ENCODE data around the gene CRADD.

CRADD gene

DNA sequence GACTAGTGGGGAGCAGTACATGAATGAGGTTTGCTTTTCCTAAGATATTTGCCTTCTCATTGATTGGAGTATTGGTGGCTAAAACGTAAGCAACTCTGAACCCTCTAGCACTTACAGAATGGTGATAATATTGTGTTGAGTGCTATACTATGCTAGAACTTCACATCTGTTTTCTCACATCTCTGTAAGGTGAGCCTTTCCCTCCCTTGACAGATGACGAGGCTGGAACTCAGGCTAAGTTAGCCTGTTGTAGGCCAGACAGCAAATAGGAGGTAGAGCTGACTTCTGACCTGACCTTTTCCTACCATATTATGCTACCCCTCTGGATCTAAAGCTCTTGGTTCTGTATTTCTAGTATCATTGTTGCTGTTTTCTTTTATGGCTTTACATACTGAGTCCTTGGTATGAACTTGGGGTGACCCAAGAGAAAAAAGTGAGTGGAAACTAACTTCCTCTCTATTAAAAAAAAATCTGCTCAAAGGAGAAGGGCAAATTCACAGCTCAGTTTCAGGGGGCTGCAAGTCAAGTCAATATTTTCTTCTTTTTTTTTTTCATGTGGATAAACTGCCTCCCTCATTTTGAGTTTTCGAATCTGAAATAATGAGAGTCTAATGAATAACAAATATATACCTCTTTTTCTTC is 85.9 kb downstream of the CRADD start:
- Histone ChIP-seq H3K36me3 (ENCODE audit: control insufficient read depth, insufficient read depth, low read length) (no peaks in the 10 kb centered on the region), H3K4me1 (ENCODE audit: control insufficient read depth, insufficient read depth, low read length, poor library complexity, severe bottlenecking) (peaks cover 5% of the 10 kb centered on the region)
- no peak for DNase-seq

DNA sequence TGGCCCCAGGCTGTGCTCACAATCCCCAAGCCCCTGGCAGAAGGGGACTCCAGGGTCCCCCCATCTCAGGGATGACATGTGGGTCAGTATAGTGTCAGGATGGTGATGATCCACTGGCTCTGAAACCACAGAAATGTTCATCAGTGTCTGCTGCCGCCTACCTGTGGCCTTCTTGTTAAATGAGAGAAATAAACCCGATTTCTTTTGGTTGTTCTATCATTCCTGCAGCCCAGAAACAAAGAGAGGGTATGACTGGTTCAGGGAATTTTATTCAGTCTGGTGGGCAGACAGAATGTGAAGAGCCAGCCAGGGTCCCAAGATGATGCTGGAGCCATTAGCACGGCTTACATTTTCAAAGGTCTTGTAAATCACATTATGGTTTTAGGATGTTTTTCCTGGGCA is 86.6 kb downstream of the CRADD start:
- Histone ChIP-seq H3K4me1 (ENCODE audit: control insufficient read depth, insufficient read depth, low read length, poor library complexity, severe bottlenecking) (peaks cover 5% of the 10 kb centered on the region), H3K36me3 (ENCODE audit: control insufficient read depth, insufficient read depth, low read length) (no peaks in the 10 kb centered on the region), H3K9me3 (ENCODE audit: control insufficient read depth, low read length) (no peaks in the 10 kb centered on the region), H3K27me3 (replicated peaks; ENCODE audit: control insufficient read depth, insufficient read depth, low read length, poor library complexity, severe bottlenecking) (no peaks in the 10 kb centered on the region), H3K4me3 (ENCODE audit: insufficient read depth, low read depth, low read length, poor library complexity, severe bottlenecking) (no peak overlapping the region), H3K27ac (ENCODE audit: insufficient read depth, low read length, poor library complexity, severe bottlenecking) (no peak overlapping the region)
- no peak for DNase-seq

More for the DNA sequence above, 85.9 kb downstream of the CRADD start:
- Histone ChIP-seq H3K27ac (ENCODE audit: insufficient read depth, low read length, poor library complexity, severe bottlenecking) (no peak overlapping the region), H3K4me3 (ENCODE audit: insufficient read depth, low read depth, low read length, poor library complexity, severe bottlenecking) (no peak overlapping the region), H3K9me3 (ENCODE audit: control insufficient read depth, low read length) (no peaks in the 10 kb centered on the region), H3K27me3 (replicated peaks; ENCODE audit: control insufficient read depth, insufficient read depth, low read length, poor library complexity, severe bottlenecking) (no peaks in the 10 kb centered on the region)

DNA sequence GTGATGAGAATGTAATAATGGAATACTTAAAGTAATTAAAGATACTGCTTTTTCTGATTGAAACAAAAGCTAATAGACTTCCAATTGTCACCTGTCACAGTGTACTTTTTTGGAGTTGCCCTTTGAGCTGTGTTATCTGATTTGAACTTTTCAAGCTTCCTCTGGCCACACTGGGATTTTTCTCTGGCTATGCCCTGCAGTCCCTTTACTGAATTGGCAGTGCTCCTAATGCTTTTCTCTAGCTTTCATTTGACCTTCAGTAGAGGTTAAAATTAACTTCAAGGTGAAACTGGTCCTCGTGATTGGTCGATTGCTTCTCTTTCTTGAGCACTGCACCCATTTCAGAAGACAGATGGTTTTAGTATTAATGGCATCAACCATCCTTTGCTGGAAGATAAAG is 89.2 kb downstream of the CRADD start:
- Histone ChIP-seq H3K27ac (ENCODE audit: insufficient read depth, low read length, poor library complexity, severe bottlenecking) (no peak overlapping the region), H3K9me3 (ENCODE audit: control insufficient read depth, low read length) (no peaks in the 10 kb centered on the region), H3K4me3 (ENCODE audit: insufficient read depth, low read depth, low read length, poor library complexity, severe bottlenecking) (no peak overlapping the region), H3K4me1 (ENCODE audit: control insufficient read depth, insufficient read depth, low read length, poor library complexity, severe bottlenecking) (peaks cover 5% of the 10 kb centered on the region), H3K27me3 (replicated peaks; ENCODE audit: control insufficient read depth, insufficient read depth, low read length, poor library complexity, severe bottlenecking) (no peaks in the 10 kb centered on the region), H3K36me3 (ENCODE audit: control insufficient read depth, insufficient read depth, low read length) (no peaks in the 10 kb centered on the region)
- no peak for DNase-seq

- H3K4me1 ChIP-seq (ENCODE audit: control insufficient read depth, insufficient read depth, low read length, poor library complexity, severe bottlenecking) = peaks cover 5% of the 10 kb centered on the region
- no peaks in the 10 kb centered on the region for H3K27me3 ChIP-seq (replicated peaks; ENCODE audit: control insufficient read depth, insufficient read depth, low read length, poor library complexity, severe bottlenecking)
- no peaks in the 10 kb centered on the region for H3K9me3 ChIP-seq (ENCODE audit: control insufficient read depth, low read length)
- H3K36me3 ChIP-seq (ENCODE audit: control insufficient read depth, insufficient read depth, low read length) = no peaks in the 10 kb centered on the region
- DNase-seq = no peak
- H3K4me3 ChIP-seq (ENCODE audit: insufficient read depth, low read depth, low read length, poor library complexity, severe bottlenecking) = no peak overlapping the region
- no peak overlapping the region for H3K27ac ChIP-seq (ENCODE audit: insufficient read depth, low read length, poor library complexity, severe bottlenecking)
Observed at GRCh38 chr12:93766796-93767523, 89.8 kb downstream of the CRADD start.

- Histone ChIP-seq H3K27ac (ENCODE audit: insufficient read depth, low read length, poor library complexity, severe bottlenecking) (no peak overlapping the region), H3K36me3 (ENCODE audit: control insufficient read depth, insufficient read depth, low read length) (no peaks in the 10 kb centered on the region), H3K27me3 (replicated peaks; ENCODE audit: control insufficient read depth, insufficient read depth, low read length, poor library complexity, severe bottlenecking) (no peaks in the 10 kb centered on the region), H3K4me1 (ENCODE audit: control insufficient read depth, insufficient read depth, low read length, poor library complexity, severe bottlenecking) (peaks cover 5% of the 10 kb centered on the region), H3K9me3 (ENCODE audit: control insufficient read depth, low read length) (no peaks in the 10 kb centered on the region), H3K4me3 (ENCODE audit: insufficient read depth, low read depth, low read length, poor library complexity, severe bottlenecking) (no peak overlapping the region)
- DNase-seq = no peak
Observed at GRCh38 chr12:93767524-93767863, 90.3 kb downstream of the CRADD start.

GRCh38 chr12:93772003-93772700 is 95.0 kb downstream of the CRADD start:
- Histone ChIP-seq H3K9me3 (ENCODE audit: control insufficient read depth, low read length) (no peaks in the 10 kb centered on the region), H3K4me1 (ENCODE audit: control insufficient read depth, insufficient read depth, low read length, poor library complexity, severe bottlenecking) (peaks cover 5% of the 10 kb centered on the region), H3K4me3 (ENCODE audit: insufficient read depth, low read depth, low read length, poor library complexity, severe bottlenecking) (no peak overlapping the region), H3K27ac (ENCODE audit: insufficient read depth, low read length, poor library complexity, severe bottlenecking) (no peak overlapping the region), H3K27me3 (replicated peaks; ENCODE audit: control insufficient read depth, insufficient read depth, low read length, poor library complexity, severe bottlenecking) (no peaks in the 10 kb centered on the region), H3K36me3 (ENCODE audit: control insufficient read depth, insufficient read depth, low read length) (no peaks in the 10 kb centered on the region)
- DNase-seq = no peak

GRCh38 chr12:93773122-93773871 is 96.1 kb downstream of the CRADD start:
- no peaks in the 10 kb centered on the region for H3K9me3 ChIP-seq (ENCODE audit: control insufficient read depth, low read length)
- DNase-seq = peak; percentile 14 to 32 (median 23)
- H3K4me1 ChIP-seq (ENCODE audit: control insufficient read depth, insufficient read depth, low read length, poor library complexity, severe bottlenecking) = no peaks in the 10 kb centered on the region
- no peak overlapping the region for H3K27ac ChIP-seq (ENCODE audit: insufficient read depth, low read length, poor library complexity, severe bottlenecking)
- H3K27me3 ChIP-seq (replicated peaks; ENCODE audit: control insufficient read depth, insufficient read depth, low read length, poor library complexity, severe bottlenecking) = no peaks in the 10 kb centered on the region
- no peaks in the 10 kb centered on the region for H3K36me3 ChIP-seq (ENCODE audit: control insufficient read depth, insufficient read depth, low read length)
- no peak overlapping the region for H3K4me3 ChIP-seq (ENCODE audit: insufficient read depth, low read depth, low read length, poor library complexity, severe bottlenecking)

DNA sequence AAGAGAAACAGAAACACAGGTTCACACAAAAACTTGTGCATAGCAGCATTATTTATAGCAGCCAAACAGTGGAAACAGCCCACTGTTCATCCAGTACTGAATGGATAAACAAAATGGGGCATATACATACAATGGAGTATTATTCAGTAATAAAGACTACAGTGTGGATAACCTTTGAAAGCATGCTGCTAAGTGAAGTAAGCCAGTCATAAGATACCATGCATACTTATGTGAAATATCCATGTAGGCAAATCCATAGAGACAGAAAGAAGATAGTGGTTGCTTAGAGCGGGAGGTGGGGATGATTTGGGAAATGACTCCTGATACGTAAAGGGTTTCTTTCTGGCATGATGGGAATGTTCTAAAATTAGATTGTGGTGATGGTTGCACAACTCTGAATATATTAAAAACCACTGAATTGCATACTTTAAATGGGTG is 99.4 kb downstream of the CRADD start:
- Histone ChIP-seq H3K27ac (ENCODE audit: insufficient read depth, low read length, poor library complexity, severe bottlenecking) (no peak overlapping the region), H3K4me1 (ENCODE audit: control insufficient read depth, insufficient read depth, low read length, poor library complexity, severe bottlenecking) (no peaks in the 10 kb centered on the region), H3K27me3 (replicated peaks; ENCODE audit: control insufficient read depth, insufficient read depth, low read length, poor library complexity, severe bottlenecking) (no peaks in the 10 kb centered on the region), H3K9me3 (ENCODE audit: control insufficient read depth, low read length) (no peaks in the 10 kb centered on the region), H3K36me3 (ENCODE audit: control insufficient read depth, insufficient read depth, low read length) (no peaks in the 10 kb centered on the region), H3K4me3 (ENCODE audit: insufficient read depth, low read depth, low read length, poor library complexity, severe bottlenecking) (no peak overlapping the region)
- no peak for DNase-seq

DNA sequence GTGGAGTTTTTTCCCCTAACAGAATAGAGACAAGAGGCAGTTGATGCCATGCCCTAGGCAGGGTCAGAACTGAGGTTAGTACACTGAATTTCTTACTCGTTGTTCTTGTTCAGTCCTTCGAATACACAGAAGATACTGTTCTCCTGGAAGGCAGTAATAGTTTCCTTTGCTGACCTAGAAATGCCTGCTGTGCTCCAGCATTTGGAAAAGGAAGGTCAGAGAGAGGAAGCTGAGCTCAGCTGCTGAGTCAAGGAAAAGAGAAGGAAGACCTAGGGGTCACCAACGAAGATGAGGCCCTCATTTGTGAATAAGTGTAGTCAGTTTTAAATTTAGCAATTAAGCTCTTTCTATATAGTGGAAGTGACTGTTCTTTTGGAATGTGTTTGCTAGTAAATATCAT is 100.1 kb downstream of the CRADD start:
- H3K4me1 ChIP-seq (ENCODE audit: control insufficient read depth, insufficient read depth, low read length, poor library complexity, severe bottlenecking) = no peaks in the 10 kb centered on the region
- DNase-seq = no peak
- no peak overlapping the region for H3K4me3 ChIP-seq (ENCODE audit: insufficient read depth, low read depth, low read length, poor library complexity, severe bottlenecking)
- H3K9me3 ChIP-seq (ENCODE audit: control insufficient read depth, low read length) = no peaks in the 10 kb centered on the region
- no peak overlapping the region for H3K27ac ChIP-seq (ENCODE audit: insufficient read depth, low read length, poor library complexity, severe bottlenecking)
- no peaks in the 10 kb centered on the region for H3K36me3 ChIP-seq (ENCODE audit: control insufficient read depth, insufficient read depth, low read length)
- H3K27me3 ChIP-seq (replicated peaks; ENCODE audit: control insufficient read depth, insufficient read depth, low read length, poor library complexity, severe bottlenecking) = no peaks in the 10 kb centered on the region
